Measurements from ENCODE around the gene TGM6. TPM values are rescaled to one million over a fixed set of nuclear protein-coding genes. Genes with fewer than 3 reads are reported as not detected.

Gene TGM6
- total and polyA plus RNA-seq, 9 of the 15 experiments (the other 6 are each of a cell fraction or from before 2014, with no cell fraction given): not detected

- H4K20me1 ChIP-seq (replicated peaks; ENCODE audit: control insufficient read depth, insufficient read depth, low read length): no peaks in the 10 kb centered on the region
- H3K9ac ChIP-seq (ENCODE audit: insufficient read depth in 1 of 2, low read depth in 2 of 2, low read length in 2 of 2): no peak overlapping the region
- H3K9me1 ChIP-seq (ENCODE audit: control insufficient read depth, insufficient read depth, low read length): no peaks in the 10 kb centered on the region
- H3K4me1 ChIP-seq (replicated peaks in 1 of 2; ENCODE audit: control insufficient read depth in 2 of 2, insufficient read depth in 2 of 2, low read length in 2 of 2): no peaks in the 10 kb centered on the region
- no peak overlapping the region for H3K4me2 ChIP-seq (ENCODE audit: insufficient read depth, low read length)
- DNase-seq (ENCODE audit: extremely low read depth in 1 of 4, low spot score in 3 of 4): no peak
- H3K27ac ChIP-seq (ENCODE audit: extremely low read depth, low read depth, low read length): no peak overlapping the region
- no peaks in the 10 kb centered on the region for H3K9me3 ChIP-seq (replicated peaks; ENCODE audit: control insufficient read depth, insufficient read depth, low read depth, low read length)
- H3K4me3 ChIP-seq: no peak overlapping the region
- ATAC-seq: no peak
- ChIA-PET POLR2A (interaction anchor here (0.6 to 0.7 kb wide), 2 partner anchors 64 to 213 kb away, joined by 3 read pairs; no protein-coding TSS in a partner anchor), CTCF (ENCODE audit: low intra/inter-chr PET ratio) (no interaction called here)
- no TSS peak for BruUV-seq (replicated peaks)
- no peaks in the 10 kb centered on the region for H3K36me3 ChIP-seq (ENCODE audit: control insufficient read depth, insufficient read depth, low read length)
- no peaks in the 10 kb centered on the region for H3K79me2 ChIP-seq (ENCODE audit: control insufficient read depth, insufficient read depth, low read length)
- peaks cover 0 to 11% of the 10 kb centered on the region in 2 experiments; a peak in 2 of 5 replicates for H3K27me3 ChIP-seq (ENCODE audit: control insufficient read depth in 2 of 2, insufficient read depth in 2 of 2, low read length in 2 of 2)
- FAIRE-seq: no peak
- intact Hi-C loops (cut with micrococcal nuclease): no loop called here
- H2AFZ ChIP-seq (ENCODE audit: low read depth, low read length): no peak overlapping the region
- WGBS (ENCODE audit: insufficient coverage, low coverage, missing lambda C conversion rate): 0% methylated on average over 1 of the region's 6 CpGs
- in situ Hi-C loops (cut with MboI): no loop called here
- no peak for TF ChIP-seq ZNF707 (CRISPR knock-in tag; conservative IDR thresholded peaks at IDR 0.05)
- no peak for TF ChIP-seq SMAD4 (CRISPR knock-in tag; conservative IDR thresholded peaks at IDR 0.05)
- TF ChIP-seq ZNF766 (CRISPR knock-in tag; conservative IDR thresholded peaks at IDR 0.05): no peak
- TF ChIP-seq, protein P1, sequence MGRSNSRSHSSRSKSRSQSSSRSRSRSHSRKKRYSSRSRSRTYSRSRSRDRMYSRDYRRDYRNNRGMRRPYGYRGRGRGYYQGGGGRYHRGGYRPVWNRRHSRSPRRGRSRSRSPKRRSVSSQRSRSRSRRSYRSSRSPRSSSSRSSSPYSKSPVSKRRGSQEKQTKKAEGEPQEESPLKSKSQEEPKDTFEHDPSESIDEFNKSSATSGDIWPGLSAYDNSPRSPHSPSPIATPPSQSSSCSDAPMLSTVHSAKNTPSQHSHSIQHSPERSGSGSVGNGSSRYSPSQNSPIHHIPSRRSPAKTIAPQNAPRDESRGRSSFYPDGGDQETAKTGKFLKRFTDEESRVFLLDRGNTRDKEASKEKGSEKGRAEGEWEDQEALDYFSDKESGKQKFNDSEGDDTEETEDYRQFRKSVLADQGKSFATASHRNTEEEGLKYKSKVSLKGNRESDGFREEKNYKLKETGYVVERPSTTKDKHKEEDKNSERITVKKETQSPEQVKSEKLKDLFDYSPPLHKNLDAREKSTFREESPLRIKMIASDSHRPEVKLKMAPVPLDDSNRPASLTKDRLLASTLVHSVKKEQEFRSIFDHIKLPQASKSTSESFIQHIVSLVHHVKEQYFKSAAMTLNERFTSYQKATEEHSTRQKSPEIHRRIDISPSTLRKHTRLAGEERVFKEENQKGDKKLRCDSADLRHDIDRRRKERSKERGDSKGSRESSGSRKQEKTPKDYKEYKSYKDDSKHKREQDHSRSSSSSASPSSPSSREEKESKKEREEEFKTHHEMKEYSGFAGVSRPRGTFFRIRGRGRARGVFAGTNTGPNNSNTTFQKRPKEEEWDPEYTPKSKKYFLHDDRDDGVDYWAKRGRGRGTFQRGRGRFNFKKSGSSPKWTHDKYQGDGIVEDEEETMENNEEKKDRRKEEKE (IDR thresholded peaks at IDR 0.05; ENCODE audit: borderline replicate concordance in 1 of 2, control insufficient read depth in 1 of 2, low read depth in 2 of 2, low read length in 1 of 2): no peak
- no peak for TF ChIP-seq ZNF253 (CRISPR knock-in tag; conservative IDR thresholded peaks at IDR 0.05)
- no peak for TF ChIP-seq BRF1 (IDR thresholded peaks at IDR 0.05; ENCODE audit: borderline replicate concordance, extremely low read depth, insufficient read length)
- no peak for TF ChIP-seq POLR2AphosphoS2 (IDR thresholded peaks at IDR 0.05; ENCODE audit: low read length)
- no peak for TF ChIP-seq MCM7 (IDR thresholded peaks at IDR 0.05)
- no peak for TF ChIP-seq MTA1 (IDR thresholded peaks at IDR 0.05; ENCODE audit: borderline replicate concordance)
- no peak for TF ChIP-seq XRCC3 (IDR thresholded peaks at IDR 0.05)
- no peak for TF ChIP-seq HDAC1 (IDR thresholded peaks at IDR 0.05)
- no peak for TF ChIP-seq CTCF (IDR thresholded peaks at IDR 0.05 in 2 of 3, conservative IDR thresholded peaks at IDR 0.05 in 1 of 3; ENCODE audit: insufficient read depth in 2 of 3, low read depth in 1 of 3, low read length in 3 of 3)
- TF ChIP-seq DDX20 (tag; IDR thresholded peaks at IDR 0.05; ENCODE audit: low read depth): no peak
Measured at GRCh38 chr20:2385496-2385895, 4.8 kb downstream of the TGM6 start.

Data from K562 (cell line).